ENCODE measurements around the gene CBARP. TPM values are rescaled to one million over a fixed set of nuclear protein-coding genes. Genes with fewer than 3 reads are reported as not detected.

Gene CBARP
- total RNA-seq, 1 donor from 2014 or later: 1.1 TPM

DNA sequence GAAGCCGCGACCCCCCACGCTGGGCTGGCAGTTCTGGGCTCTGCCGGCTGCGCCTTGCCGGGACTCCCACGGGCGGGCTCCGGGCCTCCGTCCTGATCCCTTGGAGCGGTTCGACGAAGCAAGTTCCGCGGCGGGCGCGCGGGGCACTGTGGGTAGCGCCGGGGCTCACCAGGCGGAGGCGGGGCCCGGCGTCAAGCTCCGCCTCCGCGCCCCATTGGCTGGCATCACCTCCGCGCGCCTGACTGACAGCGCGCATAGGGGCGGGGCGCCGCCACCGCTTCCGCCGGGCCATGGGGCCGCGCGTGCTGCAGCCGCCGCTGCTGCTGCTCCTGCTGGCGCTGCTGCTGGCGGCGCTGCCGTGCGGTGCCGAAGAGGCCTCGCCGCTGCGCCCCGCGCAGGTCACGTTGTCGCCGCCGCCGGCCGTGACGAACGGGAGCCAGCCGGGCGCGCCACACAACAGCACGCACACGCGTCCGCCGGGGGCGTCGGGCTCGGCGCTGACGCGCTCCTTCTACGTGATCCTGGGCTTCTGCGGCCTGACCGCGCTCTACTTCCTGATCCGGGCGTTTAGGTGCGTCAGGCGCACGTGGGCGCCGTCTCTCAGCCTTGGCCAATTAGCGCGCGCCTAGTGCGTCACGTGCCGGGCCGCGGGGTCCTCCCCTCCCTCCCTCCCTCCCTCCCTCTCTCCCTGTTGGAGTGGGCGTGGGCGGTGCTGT is 37.6 kb upstream of the CBARP start, which contains the start of gene FAM174C:
FAM174C (plus strand) TSS at position 271 of the 716 bp plus-strand sequence; CDS start at position 291, 20 bp downstream.
- DNase-seq (ENCODE audit: low spot score): peak; percentile 97

DNA sequence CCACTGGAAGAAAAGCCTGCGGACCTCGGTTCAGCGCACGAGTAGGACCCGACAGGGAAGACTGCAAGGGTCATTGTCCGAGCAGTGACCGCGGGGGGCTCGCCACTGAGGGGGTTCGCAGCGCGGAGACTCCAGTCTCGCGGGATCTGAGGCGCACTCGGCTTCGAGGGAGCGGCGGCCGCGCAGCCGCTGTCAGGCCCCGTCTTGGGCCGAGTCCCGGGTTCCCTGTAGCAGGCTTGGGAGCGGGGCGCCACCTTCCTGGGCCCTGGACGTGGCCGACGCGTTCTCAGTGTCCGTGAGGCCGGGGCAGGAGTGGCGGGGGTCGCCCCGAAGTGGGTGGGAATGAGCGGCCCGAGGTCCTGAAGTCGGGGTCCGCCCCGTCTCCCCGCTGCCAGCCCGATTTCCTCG is 37.1 kb upstream of the CBARP start:
- DNase-seq (ENCODE audit: low spot score): no peak

DNA sequence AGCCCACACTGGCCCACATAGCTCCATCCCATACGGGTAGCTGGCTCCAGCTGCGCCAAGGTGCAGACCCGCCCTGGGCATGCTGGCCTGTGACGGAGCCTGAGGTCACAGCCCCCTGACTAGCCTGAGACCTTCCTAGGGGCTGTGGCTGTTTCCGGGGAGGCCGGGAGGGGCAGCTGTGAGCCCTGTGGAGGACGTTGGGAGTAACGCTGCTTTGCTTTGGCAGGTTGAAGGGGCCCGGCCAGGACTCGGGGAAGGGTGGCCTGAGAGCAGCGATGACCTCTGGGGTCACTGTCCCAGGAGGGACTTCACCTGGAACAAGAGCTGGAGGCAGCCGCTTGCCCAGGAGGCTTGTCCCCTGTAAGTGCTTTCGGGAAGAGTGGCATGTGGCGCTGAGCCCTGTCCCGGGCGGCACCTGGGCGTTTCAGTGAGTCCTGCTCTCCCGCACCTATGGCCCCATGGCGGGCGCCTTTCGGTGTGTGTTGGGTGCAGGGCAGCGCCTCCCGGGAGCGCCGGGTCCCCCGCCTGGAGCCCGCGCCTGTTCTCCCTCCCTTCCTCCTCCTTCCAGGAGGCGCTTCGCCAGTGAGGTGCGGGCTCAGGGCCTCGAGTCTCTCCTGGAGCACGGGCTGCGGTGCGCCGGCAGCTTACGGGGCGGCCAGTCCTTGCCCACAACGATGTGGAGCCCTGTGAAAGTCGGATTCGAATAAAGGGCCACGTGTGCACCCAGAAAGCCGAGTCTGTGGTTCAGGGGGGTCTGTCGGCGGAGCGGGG is 36.5 kb upstream of the CBARP start:
- no peak for DNase-seq (ENCODE audit: low spot score)

DNA sequence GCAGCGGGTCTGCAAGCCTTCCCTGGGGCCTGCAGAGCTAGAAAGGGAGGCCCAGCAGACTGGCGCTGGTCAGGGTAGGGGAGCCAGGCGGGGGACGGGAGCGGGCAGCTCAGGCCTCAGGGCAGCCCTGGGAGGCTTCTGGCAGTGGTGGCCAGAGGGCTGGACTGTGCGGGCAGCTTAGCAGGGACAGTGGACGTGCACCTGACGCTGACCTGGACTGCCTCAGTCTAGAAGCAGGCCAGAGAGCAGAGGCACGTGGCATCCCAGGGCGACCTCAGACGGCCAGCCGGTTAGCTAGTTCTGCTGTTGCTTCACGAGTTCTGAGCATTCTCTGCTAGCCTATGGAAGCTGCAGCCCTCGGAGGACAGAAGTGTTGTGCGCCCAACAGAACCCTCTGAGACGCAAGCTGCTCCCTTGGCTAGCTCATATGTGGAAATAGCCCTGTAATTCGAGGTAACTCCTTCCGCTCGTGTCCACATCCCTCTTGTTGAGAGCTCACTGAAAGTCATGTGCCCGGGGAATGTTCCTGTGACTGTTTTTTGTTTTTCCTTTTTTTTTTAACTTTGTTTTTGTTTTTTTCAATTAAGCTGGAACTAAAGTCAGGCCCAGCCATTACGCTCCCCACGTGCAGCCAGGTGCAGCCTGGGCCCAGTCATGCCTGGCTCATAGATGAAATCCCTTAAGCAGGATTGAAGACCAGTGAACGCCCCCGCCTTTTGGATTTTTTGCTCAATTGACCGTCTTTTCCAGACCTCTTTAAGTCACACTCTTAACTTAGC is 35.6 kb upstream of the CBARP start:
- DNase-seq (ENCODE audit: low spot score): no peak

DNA sequence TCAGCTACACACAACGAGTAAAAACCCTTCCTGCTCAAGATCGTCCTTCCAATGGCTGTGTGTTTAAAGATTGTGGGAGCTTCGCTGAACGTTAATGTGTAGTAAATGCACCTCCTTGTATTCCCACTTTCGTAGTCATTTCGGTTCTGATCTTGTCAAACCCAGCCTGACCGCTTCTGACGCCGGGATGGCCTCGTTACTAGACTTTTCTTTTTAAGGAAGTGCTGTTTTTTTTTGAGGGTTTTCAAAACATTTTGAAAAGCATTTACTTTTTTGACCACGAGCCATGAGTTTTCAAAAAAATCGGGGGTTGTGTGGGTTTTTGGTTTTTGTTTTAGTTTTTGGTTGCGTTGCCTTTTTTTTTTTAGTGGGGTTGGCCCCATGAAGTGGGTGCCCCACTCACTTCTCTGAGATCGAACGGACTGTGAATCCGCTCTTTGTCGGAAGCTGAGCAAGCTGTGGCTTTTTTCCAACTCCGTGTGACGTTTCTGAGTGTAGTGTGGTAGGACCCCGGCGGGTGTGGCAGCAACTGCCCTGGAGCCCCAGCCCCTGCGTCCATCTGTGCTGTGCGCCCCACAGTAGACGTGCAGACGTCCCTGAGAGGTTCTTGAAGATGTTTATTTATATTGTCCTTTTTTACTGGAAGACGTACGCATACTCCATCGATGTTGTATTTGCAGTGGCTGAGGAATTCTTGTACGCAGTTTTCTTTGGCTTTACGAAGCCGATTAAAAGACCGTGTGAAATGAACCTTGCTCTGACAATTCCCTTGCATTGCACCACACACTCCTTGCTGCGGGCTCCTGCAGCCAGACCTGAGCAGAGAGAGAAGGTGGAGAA is 34.8 kb upstream of the CBARP start:
- DNase-seq (ENCODE audit: low spot score): no peak

DNA sequence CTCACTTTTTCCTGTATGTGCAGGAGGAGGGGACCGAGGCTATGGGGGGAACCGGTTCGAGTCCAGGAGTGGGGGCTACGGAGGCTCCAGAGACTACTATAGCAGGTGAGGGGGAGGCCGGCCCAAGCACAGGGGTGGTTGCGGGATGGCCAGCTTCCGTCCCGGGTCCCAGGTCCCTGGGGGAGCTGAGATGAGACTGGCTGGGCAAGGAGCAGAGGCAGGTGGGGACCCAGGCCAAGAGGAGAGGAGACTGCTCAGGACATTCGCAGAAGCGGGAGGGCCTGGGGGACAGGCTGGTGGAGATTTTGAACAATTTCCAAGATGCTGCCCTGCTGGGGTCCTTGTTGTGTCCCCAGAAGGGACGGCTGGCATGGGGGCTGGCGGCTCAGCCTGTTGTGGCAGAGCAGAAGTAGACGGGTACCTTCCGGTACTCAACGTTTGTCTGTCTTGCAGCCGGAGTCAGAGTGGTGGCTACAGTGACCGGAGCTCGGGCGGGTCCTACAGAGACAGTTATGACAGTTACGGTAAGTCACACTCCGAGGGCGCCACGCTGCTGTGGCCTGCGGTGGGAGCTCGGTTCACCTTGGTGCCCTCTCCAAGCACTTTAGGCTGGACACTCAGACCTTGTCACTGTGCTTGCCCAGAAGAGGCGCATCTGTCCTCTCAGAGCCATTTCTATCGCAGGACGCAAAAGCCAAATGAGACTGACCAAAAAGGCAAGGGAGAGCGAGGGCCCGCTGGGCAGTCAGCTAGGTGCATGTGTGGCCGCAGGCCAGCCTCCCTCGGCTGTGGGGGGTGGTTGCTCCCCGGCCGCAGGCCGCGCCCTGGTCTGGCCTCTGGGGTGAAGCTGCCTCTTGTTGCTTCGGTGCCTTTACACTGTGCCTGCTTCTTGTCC is 34.0 kb upstream of the CBARP start:
- no peak for DNase-seq (ENCODE audit: low spot score)

DNA sequence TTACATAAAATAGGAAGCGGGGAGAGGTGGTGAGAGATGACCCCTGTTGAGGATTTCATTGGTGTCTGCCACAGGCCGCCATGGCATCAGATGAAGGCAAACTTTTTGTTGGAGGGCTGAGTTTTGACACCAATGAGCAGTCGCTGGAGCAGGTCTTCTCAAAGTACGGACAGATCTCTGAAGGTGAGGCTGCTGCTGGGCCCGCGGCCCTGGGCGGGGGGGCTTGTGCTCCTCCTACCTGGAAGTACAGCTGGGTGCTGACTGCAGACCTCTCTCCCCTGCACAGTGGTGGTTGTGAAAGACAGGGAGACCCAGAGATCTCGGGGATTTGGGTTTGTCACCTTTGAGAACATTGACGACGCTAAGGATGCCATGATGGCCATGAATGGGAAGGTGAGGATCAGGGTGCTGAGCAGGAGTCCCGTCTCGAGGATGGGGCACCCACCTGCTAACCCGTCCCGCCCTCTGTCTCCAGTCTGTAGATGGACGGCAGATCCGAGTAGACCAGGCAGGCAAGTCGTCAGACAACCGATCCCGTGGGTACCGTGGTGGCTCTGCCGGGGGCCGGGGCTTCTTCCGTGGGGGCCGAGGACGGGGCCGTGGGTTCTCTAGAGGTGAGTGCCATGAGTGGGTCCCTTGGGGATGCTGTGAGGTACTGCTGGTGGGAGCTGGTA is 33.2 kb upstream of the CBARP start:
- DNase-seq (ENCODE audit: low spot score): no peak

DNA sequence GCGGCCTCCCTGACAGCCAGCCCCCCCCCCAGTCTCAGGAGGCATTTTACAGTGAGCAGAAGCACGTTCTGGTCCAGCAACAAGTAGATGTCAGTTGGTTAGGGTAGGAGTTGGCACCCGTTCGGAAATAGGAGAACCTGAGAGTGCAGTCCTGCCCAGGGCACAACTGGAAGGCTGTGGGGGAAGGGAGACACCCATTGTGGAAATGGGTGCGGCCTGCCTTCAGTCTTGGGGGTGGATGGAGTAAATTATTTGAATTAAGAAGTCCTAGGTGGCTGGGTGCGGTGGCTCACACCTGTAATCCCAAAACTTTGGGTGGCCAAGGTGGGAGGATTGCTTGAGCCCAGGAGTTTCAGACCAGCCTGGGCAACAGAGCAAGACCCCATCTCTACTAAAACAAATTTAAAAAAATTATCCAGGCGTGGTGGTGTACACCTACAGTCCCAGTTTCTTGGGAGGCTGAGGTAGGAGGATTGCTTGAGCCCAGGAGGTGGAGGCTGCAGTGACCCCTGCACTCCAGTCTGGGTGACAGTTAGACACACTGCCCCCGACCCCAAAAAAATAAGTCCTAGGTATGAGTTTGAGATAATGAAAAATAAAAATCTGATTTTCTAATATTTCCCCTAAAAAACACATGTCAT is 32.5 kb upstream of the CBARP start:
- no peak for DNase-seq (ENCODE audit: low spot score)

DNA sequence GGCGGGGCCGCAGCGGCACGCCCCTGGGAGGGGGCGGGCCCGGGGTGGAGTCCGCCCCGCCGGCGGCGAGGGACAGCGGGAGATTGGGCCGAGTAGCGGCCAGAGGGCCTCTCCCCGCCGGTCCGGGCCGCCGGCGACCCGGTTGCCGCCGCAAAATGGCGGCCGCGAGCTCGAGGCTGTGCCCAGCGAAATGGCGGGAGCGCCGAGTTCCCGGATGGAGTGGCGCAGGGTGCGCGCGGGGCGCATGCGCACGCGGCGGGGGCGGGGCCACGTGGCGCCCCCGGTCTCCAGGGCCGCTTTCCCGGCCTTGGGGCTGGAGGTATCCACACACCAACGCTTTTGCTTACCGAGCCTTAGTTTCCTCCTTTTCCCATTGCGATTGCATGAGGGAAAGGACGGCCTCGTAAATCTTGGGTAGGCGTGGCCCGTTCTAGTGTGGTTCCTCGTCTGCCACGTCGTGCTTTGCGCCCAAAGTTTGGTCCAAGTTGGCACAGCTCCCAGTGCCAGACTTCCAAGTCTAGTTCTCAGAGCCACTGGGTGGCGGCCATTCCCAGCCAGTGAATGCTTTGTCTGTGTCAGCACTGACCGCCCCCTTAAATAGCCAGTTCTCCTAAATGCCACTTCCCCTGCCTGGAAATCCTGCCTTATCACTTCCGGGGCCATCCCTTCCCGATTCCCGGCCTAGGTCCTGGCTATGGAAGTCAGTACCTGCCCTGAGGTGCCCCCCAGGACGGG is 31.8 kb upstream of the CBARP start:
- DNase-seq (ENCODE audit: low spot score): peak; percentile 87

DNA sequence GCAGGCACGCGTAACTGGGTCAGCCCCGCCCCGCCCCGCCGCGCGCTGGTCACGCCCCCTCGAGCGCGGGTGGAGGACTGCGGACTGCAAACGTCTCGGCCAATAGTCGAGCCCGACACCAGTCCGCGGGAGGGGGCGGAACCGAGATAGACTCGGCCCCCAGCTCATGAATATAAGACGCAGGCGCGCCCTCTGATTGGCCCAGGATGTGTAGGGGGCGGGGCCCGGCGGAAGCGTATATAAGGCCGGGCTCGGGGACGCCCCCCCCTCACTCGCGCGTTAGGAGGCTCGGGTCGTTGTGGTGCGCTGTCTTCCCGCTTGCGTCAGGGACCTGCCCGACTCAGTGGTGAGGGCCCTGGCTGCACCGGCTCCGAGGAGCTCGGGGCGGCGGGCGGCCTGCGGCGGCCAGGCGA is 31.3 kb upstream of the CBARP start, which contains the start of gene CIRBP:
CIRBP (plus strand) TSS at position 268 of the 413 bp plus-strand sequence. CDS start 1,602 bp downstream, outside the sequence.
- DNase-seq (ENCODE audit: low spot score): peak; percentile 100

DNA sequence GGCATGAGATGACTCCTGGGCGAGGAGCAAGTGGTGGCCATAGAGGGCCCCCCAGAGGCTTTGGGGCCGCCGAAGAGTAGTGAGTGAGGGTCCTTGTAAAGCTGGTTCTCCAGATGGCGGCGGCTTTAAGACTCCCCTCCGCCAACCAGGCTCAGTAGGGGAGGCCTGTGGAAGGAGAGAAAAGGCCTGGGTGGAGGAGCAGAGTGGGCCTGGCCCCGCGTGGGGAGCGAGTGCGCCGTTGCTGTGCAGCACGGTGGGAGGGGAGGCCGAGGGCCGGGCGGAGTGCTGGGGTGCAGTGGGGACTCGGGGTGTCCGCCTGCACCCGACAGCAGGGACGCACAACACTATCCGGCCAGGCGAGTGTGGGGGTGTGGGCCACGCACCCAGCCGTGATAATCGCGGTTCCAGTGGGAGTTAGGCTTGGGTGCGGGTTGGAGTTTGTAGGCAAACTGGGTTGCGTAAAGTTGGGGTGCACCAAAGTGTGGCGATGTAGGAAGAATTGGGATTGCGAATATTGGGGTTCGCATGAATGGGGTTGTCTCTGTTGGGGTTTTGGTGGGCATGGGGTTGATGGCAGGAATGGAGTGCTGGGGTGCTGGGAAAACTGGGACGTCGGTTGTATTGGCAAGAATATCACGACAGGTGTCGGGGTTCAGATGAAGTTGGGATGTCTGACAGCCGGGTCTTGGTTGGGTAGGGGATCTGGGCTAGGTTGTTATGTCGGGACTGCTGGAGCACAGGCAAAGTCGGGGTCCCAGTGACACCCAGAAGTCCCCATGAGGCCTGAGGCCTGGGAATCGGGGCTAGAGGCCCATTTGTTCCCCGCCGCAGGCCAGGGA is 30.6 kb upstream of the CBARP start:
- no peak for DNase-seq (ENCODE audit: low spot score)

DNA sequence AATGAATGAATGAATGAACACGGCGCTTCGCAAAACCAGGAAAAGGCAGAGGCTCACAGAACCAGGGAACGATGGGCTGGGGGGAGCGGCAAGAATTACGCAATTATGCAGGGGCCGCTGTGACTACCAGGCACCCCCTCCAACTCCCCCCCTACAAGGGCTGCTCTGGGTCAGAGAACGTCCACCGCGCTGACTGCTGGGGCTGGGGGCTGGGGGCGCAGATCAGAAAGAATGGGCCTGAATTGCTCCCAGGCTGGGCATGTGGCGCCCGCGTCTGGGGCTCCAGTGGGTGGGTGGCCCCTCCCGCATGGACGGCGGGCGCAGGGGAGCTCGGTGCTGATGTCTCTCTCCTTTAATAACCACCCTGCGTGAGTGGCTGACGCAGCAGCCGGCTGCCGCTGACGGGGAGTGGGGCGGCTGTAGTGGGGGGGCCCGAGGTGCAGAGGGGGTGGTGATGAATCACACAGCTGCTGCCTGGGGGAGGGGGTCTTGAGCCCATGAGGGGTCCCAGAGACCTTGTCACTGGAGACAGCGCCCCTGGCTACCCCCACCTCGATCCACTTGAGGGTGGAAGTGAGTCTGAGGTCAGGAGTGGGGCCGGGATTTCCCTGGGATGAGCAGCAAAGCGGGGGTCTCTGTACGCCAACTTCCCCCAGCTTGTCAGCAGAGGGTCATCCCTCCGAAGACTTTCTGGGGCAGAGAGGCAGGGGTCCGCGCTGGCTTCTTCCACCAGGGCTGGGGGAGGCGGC is 29.8 kb upstream of the CBARP start:
- no peak for DNase-seq (ENCODE audit: low spot score)

DNA sequence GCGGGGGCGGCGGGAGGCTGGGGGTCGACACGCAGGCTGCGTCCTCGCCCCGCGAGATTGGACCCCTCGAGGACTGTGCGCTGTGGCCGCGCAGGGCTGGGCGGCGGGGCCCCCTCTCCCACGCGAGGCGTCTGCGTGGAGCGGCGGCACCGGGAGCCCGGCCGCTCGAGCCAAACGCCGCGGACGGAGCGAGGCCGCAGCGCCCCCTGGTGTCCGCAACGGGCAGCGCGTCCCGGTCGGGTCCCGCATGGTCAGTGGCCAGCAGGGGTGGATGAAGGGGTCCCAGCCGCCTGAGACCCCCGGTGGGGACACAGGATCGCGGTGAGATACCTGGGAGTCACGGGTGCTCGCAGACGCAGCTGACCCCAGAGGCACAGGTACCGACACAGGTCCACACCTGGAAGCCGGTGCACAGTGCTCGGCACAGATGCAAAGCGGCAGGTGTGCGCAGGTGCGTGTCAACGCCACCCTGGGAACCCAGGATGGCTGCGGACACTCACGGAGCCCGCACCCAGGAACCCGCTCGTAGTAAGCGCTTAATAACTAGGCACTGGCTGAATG is 29.2 kb upstream of the CBARP start:
- peak; percentile 74 for DNase-seq (ENCODE audit: low spot score)

DNA sequence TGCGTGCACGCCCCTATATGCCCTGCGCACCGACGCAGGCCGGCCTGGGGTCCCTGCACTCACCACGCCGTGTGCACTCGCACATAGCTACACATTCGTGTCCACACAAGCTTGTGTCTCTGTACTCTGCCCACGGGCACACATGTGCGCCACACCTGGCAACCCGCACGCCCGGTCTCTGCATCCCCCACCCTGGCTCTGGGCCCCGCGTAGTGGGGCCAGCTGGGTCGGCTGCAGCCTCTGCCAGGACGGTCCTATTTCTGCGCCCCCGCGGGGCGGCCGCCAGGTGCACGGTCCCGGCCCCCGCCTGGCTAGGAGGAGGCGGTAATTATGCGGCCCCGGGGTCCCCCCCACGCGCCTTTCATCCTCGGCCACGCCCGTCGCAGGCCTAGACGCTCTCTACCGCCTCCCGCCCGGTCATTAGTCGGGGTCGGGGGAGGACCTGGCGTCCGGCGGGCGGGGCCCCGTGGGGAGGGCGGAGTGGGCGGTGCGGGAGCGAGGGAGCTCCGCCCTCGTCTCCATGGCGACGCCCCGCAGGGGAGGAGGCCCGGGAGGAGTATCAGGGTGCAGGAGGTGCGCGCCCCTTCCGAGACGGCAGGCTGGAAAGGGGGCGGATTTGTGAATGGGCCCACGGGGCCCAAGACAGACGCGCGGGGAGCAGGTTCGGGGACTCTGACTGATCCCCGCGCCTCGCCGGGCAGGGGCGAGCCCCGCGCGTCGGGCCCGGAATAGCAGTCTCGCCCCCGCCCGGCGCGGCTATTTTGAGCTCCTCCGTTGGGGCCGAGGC is 28.5 kb upstream of the CBARP start:
- peak; percentile 82 for DNase-seq (ENCODE audit: low spot score)

DNA sequence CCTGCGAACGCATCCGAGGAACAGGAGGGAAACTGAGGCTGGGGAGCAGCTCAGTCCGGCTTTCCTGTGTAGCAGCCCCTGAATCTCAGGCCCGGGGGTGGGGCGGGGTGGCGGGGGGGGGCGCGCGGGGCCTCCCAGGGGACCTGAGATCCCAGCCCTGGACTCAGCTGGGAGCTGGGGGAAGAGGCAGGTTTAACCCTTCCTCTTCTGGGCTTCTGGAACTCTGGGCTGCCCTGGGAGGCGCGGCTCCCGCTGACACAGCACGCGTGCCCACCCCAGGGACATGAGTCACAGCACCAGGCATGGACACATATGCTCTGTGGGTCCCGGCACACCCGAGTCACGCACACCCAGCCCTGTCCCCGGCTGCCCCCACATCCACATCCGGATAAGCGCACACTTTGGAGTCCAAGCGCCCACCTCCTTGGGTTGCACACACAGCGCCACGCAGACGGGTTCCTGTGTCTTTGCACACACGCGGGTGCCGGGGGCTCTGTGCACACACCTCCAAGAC is 27.9 kb upstream of the CBARP start:
- DNase-seq (ENCODE audit: low spot score): no peak

Measured in mucosa of gallbladder (tissue), 1 donor.